GM23338 (cell line): Measurements from ENCODE around the gene DCST2. TPM values are rescaled to one million over a fixed set of nuclear protein-coding genes. Genes with fewer than 3 reads are reported as not detected.

Experiments
- ATAC-seq: fragments of 200-7000 bp; cut with Tn5 transposase; 3 replicates; pipeline ENCODE4 v1.9.1; 2020
- DNase-seq: peaks from one replicate; pipeline ENCODE4 v3.0.0-alpha.2; 2015; ENCODE audit warnings: low spot score
- H2AFZ ChIP-seq: fragments of 200-600 bp; sonication (generic); 2 replicates; pipeline ENCODE4 v1.8.0; 2016; ENCODE audit warnings: antibody characterized with exemption, mild to moderate bottlenecking, moderate library complexity
- H3F3A ChIP-seq: fragments of 200-600 bp; sonication (generic); replicated peaks from 2 replicates; pipeline ENCODE4 v1.8.0; 2017; ENCODE audit warnings: antibody characterized with exemption, mixed run types, low read depth
- H3K27ac ChIP-seq: fragments of 200-600 bp; sonication (generic); 2 replicates; pipeline ENCODE4 v1.6.1; 2016; ENCODE audit warnings: low read depth
- H3K27me3 ChIP-seq: fragments of 200-600 bp; sonication (generic); 2 replicates; pipeline ENCODE4 v1.8.0; 2016; ENCODE audit warnings: mild to moderate bottlenecking, mixed run types, moderate library complexity; ENCODE audit not compliant: insufficient read depth
- H3K36me3 ChIP-seq: fragments of 200-600 bp; sonication (generic); 2 replicates; pipeline ENCODE4 v1.8.0; 2016; ENCODE audit warnings: mild to moderate bottlenecking; ENCODE audit not compliant: insufficient read depth
- H3K4me1 ChIP-seq: fragments of 200-600 bp; sonication (generic); 2 replicates; pipeline ENCODE4 v1.8.0; 2016; ENCODE audit warnings: mild to moderate bottlenecking, moderate library complexity; ENCODE audit not compliant: insufficient read depth
- H3K4me2 ChIP-seq: fragments of 200-600 bp; sonication (generic); 2 replicates; pipeline ENCODE4 v1.7.1; 2017; ENCODE audit warnings: mixed run types
- H3K4me3 ChIP-seq: fragments of 200-600 bp; sonication (generic); 2 replicates; pipeline ENCODE4 v1.6.1; 2016; ENCODE audit warnings: mixed run types
- H3K79me2 ChIP-seq: fragments of 200-600 bp; sonication (generic); replicated peaks from 2 replicates; pipeline ENCODE4 v1.8.0; 2017; ENCODE audit warnings: mild to moderate bottlenecking; ENCODE audit not compliant: insufficient read depth
- H3K9me2 ChIP-seq: fragments of 200-600 bp; sonication (generic); 2 replicates; pipeline ENCODE4 v1.8.0; 2017; ENCODE audit not compliant: insufficient read depth
- H4K20me1 ChIP-seq: fragments of 200-600 bp; sonication (generic); replicated peaks from 2 replicates; pipeline ENCODE4 v1.8.0; 2017; ENCODE audit warnings: mild to moderate bottlenecking; ENCODE audit not compliant: insufficient read depth
- H3K27ac Mint-ChIP-seq: 2 replicates; pipeline ENCODE4 v1.8.0; 2020; ENCODE audit warnings: inconsistent platforms, mild to moderate bottlenecking, moderate library complexity, mixed read lengths
- H3K27me3 Mint-ChIP-seq: 3 replicates; pipeline ENCODE4 v1.8.0; 2022; ENCODE audit warnings: low read depth, mild to moderate bottlenecking, moderate library complexity, mixed read lengths, inconsistent platforms; ENCODE audit not compliant: insufficient read depth, poor library complexity
- H3K36me3 Mint-ChIP-seq: 3 replicates; pipeline ENCODE4 v1.8.0; 2021; ENCODE audit warnings: low read depth, mild to moderate bottlenecking, inconsistent platforms, moderate library complexity, mixed read lengths
- H3K4me1 Mint-ChIP-seq: 3 replicates; pipeline ENCODE4 v1.8.0; 2020; ENCODE audit warnings: mild to moderate bottlenecking, inconsistent platforms, mixed read lengths
- H3K4me3 Mint-ChIP-seq: 3 replicates; pipeline ENCODE4 v1.8.0; 2021; ENCODE audit warnings: moderate library complexity, mild to moderate bottlenecking, inconsistent platforms, mixed read lengths
- H3K9me3 Mint-ChIP-seq: 3 replicates; pipeline ENCODE4 v1.8.0; 2020; ENCODE audit warnings: moderate library complexity, mild to moderate bottlenecking, inconsistent platforms, mixed read lengths
- CREB1 ChIP-seq: fragments of 250-450 bp; sonication (Bioruptor Pico); IDR thresholded peaks from 2 replicates; pipeline ENCODE4 v1.5.0; 2020; ENCODE audit warnings: low read depth, mild to moderate bottlenecking, moderate library complexity
- POLR2AphosphoS5 ChIP-seq: IDR thresholded peaks from 2 replicates; pipeline ENCODE4 v1.6.1; 2016; ENCODE audit warnings: antibody characterized with exemption, low read depth
- ZNF331 ChIP-seq: fragments of 250-450 bp; sonication (Bioruptor Pico); IDR thresholded peaks from 2 replicates; pipeline ENCODE4 v1.5.0; 2020; ENCODE audit warnings: low read depth, mild to moderate bottlenecking, moderate library complexity
- polyA plus RNA-seq: library from polyadenylated mRNA; unstranded; fragments of >200 nt; fragmentation: Nextera tagmentation; extraction: Ambion mirVana; gene quantifications from 2 replicates; pipeline ENCODE4 v1.2.1, GENCODE V29; 2016
- total RNA-seq: library from RNA; depleted of rRNA; stranded (reverse); fragments of >200 nt; shearing (Covaris generic); gene quantifications from 2 replicates; pipeline ENCODE4 v1.2.3, GENCODE V29; 2014
- TF ChIP-seq, protein P1 (sequence below): fragments of 250-450 bp; sonication (Bioruptor Pico); IDR thresholded peaks from 2 replicates; pipeline ENCODE4 v1.5.0; 2020; ENCODE audit warnings: mild to moderate bottlenecking, moderate library complexity
- TF ChIP-seq, protein P2 (sequence below), 2 experiments: fragments of 200-600 bp in 1 of 2; sonication (generic) in 1 of 2; conservative IDR thresholded peaks; 2 replicates each; pipeline versions ENCODE4 v1.5.1 to v1.6.1; 2016 to 2017; ENCODE audit warnings: antibody characterized with exemption in 2 of 2, low read depth in 2 of 2, mild to moderate bottlenecking in 2 of 2, moderate library complexity in 1 of 2

Gene DCST2
- total and polyA plus RNA-seq, 2 experiments from 2014 or later: 0.78 TPM; not detected in 1

DNA sequence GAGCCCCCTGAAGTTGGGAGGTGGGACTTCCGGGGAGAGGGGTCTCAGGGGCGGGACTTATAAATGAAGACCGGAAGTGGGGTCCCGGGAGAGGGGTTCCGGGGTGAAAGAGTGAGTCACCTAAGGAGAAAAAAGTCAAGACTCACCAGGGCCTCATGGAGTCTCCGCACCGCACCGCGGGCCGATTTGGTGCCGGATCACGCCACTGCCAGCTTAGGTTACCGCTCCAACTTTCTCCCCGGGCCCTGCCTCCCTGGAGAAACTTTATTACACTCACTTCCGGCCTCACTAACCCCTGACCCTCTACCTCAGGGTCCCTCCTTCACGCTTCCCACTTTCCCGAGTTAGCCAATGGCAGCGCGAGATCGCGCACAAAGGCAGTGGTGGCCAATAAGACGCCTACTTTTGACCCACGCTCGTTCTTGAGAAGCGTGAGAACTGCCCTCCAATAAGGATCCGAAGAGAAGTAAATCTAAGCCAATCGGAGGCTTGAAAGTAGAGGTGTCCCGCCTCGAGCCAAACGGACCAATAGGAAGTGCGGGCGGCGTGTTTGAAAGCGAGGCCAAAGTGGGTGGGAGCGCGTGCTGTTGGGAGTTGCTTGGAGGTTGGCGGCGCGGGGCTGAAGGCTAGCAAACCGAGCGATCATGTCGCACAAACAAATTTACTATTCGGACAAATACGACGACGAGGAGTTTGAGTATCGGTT lies 59.3 kb downstream of the DCST2 start, which contains the start of gene CKS1B:
Gene CKS1B, plus strand, starts transcription at position 580 of the 706 bp plus-strand sequence. Its CDS starts 65 bp downstream, at position 645.
- Mint-ChIP-seq H3K4me3 (no peak within 1 kb of the TSS), H3K4me1 (peaks cover 16% of the 10 kb centered on the region), H3K36me3 (peaks cover 36% of the 10 kb centered on the region), H3K9me3 (peaks cover 3% of the 10 kb centered on the region; the same call in 1 of the 3 replicates), H3K27me3 (peaks cover 10% of the 10 kb centered on the region), H3K27ac (no peak within 1 kb of the TSS)
- Histone ChIP-seq H2AFZ (no peak within 1 kb of the TSS), H3K4me3 (peak within 1 kb of the TSS; percentile 82), H3K4me1 (peaks cover 24% of the 10 kb centered on the region), H3F3A (peaks cover 18% of the 10 kb centered on the region), H3K27me3 (no peaks in the 10 kb centered on the region), H3K27ac (peak within 1 kb of the TSS; percentile 100), H4K20me1 (peaks cover 27% of the 10 kb centered on the region), H3K79me2 (peaks cover 59% of the 10 kb centered on the region), H3K36me3 (peaks cover 14% of the 10 kb centered on the region; the same call in 1 of the 2 replicates), H3K4me2 (peak within 1 kb of the TSS; percentile 84), H3K9me2 (no peaks in the 10 kb centered on the region)
- TF ChIP-seq, protein P1, sequence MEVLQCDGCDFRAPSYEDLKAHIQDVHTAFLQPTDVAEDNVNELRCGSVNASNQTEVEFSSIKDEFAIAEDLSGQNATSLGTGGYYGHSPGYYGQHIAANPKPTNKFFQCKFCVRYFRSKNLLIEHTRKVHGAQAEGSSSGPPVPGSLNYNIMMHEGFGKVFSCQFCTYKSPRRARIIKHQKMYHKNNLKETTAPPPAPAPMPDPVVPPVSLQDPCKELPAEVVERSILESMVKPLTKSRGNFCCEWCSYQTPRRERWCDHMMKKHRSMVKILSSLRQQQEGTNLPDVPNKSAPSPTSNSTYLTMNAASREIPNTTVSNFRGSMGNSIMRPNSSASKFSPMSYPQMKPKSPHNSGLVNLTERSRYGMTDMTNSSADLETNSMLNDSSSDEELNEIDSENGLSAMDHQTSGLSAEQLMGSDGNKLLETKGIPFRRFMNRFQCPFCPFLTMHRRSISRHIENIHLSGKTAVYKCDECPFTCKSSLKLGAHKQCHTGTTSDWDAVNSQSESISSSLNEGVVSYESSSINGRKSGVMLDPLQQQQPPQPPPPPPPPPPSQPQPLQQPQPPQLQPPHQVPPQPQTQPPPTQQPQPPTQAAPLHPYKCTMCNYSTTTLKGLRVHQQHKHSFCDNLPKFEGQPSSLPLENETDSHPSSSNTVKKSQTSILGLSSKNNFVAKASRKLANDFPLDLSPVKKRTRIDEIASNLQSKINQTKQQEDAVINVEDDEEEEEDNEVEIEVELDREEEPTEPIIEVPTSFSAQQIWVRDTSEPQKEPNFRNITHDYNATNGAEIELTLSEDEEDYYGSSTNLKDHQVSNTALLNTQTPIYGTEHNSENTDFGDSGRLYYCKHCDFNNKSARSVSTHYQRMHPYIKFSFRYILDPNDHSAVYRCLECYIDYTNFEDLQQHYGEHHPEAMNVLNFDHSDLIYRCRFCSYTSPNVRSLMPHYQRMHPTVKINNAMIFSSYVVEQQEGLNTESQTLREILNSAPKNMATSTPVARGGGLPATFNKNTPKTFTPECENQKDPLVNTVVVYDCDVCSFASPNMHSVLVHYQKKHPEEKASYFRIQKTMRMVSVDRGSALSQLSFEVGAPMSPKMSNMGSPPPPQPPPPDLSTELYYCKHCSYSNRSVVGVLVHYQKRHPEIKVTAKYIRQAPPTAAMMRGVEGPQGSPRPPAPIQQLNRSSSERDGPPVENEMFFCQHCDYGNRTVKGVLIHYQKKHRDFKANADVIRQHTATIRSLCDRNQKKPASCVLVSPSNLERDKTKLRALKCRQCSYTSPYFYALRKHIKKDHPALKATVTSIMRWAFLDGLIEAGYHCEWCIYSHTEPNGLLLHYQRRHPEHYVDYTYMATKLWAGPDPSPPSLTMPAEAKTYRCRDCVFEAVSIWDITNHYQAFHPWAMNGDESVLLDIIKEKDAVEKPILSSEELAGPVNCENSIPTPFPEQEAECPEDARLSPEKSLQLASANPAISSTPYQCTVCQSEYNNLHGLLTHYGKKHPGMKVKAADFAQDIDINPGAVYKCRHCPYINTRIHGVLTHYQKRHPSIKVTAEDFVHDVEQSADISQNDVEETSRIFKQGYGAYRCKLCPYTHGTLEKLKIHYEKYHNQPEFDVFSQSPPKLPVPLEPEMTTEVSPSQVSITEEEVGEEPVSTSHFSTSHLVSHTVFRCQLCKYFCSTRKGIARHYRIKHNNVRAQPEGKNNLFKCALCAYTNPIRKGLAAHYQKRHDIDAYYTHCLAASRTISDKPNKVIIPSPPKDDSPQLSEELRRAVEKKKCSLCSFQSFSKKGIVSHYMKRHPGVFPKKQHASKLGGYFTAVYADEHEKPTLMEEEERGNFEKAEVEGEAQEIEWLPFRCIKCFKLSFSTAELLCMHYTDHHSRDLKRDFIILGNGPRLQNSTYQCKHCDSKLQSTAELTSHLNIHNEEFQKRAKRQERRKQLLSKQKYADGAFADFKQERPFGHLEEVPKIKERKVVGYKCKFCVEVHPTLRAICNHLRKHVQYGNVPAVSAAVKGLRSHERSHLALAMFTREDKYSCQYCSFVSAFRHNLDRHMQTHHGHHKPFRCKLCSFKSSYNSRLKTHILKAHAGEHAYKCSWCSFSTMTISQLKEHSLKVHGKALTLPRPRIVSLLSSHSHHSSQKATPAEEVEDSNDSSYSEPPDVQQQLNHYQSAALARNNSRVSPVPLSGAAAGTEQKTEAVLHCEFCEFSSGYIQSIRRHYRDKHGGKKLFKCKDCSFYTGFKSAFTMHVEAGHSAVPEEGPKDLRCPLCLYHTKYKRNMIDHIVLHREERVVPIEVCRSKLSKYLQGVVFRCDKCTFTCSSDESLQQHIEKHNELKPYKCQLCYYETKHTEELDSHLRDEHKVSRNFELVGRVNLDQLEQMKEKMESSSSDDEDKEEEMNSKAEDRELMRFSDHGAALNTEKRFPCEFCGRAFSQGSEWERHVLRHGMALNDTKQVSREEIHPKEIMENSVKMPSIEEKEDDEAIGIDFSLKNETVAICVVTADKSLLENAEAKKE (CRISPR knock-in tag): no peak
- TF ChIP-seq CREB1 (CRISPR knock-in tag) (peak; percentile 35; the same call in 1 of the 2 replicates), ZNF331 (no peak), POLR2AphosphoS5 (peak; percentile 91)
- TF ChIP-seq, protein P2, sequence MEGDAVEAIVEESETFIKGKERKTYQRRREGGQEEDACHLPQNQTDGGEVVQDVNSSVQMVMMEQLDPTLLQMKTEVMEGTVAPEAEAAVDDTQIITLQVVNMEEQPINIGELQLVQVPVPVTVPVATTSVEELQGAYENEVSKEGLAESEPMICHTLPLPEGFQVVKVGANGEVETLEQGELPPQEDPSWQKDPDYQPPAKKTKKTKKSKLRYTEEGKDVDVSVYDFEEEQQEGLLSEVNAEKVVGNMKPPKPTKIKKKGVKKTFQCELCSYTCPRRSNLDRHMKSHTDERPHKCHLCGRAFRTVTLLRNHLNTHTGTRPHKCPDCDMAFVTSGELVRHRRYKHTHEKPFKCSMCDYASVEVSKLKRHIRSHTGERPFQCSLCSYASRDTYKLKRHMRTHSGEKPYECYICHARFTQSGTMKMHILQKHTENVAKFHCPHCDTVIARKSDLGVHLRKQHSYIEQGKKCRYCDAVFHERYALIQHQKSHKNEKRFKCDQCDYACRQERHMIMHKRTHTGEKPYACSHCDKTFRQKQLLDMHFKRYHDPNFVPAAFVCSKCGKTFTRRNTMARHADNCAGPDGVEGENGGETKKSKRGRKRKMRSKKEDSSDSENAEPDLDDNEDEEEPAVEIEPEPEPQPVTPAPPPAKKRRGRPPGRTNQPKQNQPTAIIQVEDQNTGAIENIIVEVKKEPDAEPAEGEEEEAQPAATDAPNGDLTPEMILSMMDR (conservative IDR thresholded peaks at IDR 0.05; ENCODE audit: low read depth in 2 of 2): no peak
- peak; percentile 61 for ATAC-seq
- peak; percentile 100 for DNase-seq
